Activated CD4-positive, alpha-beta T cell treated with anti-CD3 and anti-CD28 coated beads, Interleukin-2, Interleukin-6, amounts not matched to agents 100 ng/mL and 50 ng/mL, durations not matched to agents 16 hours and 8 hours (primary cell): ENCODE data around the gene LRRC9.
"Not testable (repeated sequence)": the region's sequence is repeated elsewhere in the genome, so short reads cannot be mapped to it uniquely, and the experiment has no call there.

Source experiments
- DNase-seq: peaks from one replicate; pipeline ENCODE4 v3.0.0-alpha.2; 2020

LRRC9 gene

DNA sequence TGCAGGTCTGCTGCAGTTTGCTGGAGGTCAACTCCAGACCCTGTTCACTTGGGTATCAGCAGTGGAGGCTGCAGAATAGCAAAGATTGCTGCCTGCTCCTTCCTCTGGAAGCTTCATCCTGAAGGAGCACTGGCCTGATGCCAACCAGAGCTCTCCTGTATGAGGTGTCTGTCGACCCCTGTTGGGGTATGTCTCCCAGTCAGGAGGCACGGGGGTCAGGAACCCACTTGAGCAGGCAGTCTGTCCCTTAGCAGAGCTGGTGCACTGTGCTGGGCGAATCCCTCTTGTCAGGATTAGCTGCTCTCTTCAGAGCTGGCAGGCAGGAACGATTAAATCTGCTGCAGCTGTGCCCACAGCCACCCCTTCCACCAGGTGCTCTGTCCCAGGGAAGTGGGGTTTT is 37.9 kb downstream of the LRRC9 start:
- DNase-seq, result not testable (repeated sequence)

DNA sequence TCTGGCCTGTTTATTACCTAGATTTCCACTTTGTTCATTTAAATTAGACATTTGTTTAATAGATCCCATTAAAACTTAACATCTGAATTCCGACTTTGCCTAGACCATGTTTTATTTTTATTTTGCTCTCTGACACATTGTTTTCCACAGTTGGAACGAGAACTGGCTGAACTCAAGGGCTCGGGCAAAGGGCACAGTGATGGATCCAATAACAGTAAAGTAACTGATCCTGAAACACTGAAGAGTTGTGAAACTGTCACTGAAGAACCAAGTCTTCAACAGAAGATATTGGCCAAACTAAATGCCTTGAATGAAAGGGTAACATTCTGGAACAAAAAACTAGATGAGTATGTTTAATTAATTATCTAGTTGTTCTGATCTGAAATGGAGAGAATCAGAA is 39.7 kb downstream of the LRRC9 start:
- DNase-seq, result no peak

DNA sequence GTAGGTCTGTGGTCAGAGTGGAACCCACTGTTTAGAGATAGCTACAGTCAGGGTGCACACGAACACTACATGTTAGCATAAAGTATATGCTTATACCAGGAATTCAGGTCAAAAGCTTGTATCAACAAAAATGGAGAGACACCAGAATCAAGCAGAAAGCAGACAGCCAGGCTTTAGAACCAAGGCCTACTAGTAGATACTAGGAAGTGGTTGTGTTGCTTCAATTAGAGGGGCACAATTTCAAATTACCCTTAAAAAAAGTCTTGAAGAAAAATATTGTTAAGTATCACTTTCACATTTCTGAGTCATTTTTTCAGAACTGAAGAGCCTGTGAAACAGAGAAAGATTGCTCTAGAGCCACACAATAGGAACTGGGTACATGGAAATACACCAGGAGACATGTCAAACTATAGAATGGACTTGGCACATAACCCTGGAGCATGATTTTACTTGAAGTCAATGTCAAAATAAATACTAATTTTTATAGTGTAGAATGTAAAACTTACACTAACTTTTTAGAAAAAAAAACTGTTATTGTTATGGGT is 41.6 kb downstream of the LRRC9 start:
- no peak for DNase-seq

DNA sequence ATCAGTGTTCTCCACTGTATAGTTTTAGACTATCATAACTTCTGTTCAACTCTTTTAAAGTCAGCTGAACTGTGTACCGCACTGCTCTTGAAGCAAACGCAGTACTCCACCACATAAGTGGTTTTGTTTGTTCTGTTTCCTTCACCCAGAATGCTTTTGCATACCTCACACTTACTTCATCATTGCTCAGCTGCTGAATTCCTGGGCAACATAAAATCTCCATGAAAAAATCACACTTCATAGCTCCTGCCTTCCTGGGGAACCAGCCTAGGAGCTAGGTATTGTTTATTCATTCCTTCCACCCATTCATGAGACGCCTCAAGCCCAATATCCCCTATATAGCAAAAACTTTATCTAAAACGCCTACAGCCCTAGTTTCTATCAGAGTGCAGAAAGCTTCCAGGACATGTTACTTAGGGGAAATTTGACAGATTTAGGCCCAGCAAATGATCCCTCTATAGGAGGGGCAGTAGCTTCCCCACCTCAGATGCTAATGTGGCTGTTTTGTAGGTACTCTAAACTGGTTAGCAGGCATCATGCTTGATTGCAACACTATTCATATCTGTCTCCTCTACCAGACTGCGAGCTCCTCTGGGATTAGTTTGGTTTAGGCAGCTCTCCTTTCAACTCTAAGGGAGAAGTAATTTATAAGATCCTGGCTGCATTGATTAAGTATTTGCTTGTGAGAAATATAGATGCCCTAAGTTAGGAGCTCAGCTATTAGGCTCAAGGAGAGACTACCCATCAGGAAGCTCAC is 44.5 kb downstream of the LRRC9 start:
- no peak for DNase-seq

DNA sequence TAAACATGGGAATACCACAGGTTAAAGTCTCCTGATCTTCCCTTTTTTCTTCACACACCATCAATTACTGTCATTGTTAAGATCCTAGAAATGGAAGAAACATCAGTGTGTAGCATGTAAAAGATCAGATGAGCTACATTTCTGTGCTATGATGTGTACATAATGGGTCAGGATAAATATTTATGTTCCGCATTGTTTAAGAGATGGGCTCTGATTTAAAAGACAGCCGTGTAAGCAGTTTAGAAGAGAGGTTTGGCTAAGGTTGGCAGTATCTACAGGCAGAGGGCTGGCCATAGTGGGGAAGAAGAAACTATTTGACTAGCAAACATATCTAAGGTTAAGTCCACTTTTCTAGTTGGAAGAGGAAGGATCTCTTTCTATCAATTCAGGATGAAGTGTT is 49.4 kb downstream of the LRRC9 start:
- DNase-seq, result no peak

DNA sequence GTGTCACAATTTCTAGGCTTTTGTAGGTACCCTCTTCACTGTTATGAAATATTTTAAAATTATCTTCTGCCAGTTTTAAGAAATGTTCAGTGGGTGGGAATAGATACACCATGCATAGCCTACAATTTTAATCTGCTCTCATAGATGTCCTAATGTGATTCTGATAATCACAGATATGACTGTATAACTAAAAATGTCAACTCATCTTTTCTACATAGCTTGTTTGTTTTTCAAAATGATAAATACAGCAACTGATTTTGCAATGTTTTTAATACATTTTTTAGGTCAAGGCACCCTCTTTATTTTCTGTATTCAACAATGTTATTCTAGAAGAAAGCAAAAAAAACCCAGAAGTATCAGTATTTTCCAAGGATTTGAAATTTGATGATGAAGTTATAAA is 61.6 kb downstream of the LRRC9 start:
- no peak for DNase-seq

DNA sequence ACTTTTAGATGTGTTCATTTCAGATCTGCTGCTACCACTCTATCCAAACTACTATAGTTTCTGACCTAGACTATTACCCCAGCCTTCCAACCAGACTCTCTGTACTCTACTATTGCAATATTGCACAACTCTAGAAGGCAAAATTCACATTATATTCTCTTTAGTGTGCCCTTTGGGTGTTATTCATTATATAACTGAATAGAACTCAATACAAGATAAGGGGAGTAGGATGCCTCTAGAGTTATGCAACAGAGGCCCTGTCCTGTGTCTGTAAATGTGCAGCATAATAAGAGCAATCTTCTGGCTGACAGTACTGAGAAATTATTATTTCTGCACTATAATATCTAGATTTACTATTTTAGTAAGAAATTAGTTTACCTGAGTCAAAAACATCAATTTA is 63.1 kb downstream of the LRRC9 start:
- no peak for DNase-seq

DNA sequence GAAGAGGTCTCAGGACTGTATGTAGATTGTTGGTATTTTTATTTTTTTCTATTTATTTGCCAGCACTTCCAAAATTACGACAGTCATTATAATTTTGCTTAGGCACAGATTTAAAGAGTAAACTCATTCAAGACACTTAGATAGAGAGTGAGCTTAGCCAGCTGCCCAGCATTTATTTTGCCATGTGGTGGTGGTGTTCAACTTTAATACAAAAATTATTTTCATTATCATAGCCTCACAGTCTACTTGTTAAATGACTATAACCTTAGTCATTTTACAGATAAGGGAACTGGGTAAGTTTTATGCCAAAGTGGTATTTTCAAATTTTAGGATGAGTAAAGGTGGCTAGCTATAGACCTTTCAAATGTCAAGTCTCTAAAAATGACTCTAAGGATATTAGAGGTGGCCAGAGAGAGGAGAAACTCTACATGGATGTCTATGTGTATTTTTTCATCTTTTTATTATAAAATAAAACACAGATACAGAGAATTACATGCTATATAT is 66.7 kb downstream of the LRRC9 start:
- no peak for DNase-seq

DNA sequence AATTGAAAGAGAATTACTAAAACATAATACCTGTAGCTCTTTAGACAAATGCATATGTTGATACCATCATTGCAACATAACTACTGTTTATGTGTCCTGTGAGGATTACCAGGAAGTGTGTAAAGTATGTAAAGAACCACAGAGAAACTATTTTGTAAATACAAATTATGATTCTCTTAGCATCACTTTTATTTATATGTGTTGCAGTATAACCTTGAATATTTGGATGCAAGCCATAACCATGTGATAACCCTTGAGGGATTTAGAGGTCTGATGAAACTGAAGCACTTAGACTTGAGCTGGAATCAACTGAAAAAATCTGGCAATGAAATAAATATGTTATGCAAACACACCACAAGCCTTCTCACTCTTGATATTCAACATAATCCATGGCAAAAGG is 77.5 kb downstream of the LRRC9 start:
- no peak for DNase-seq

DNA sequence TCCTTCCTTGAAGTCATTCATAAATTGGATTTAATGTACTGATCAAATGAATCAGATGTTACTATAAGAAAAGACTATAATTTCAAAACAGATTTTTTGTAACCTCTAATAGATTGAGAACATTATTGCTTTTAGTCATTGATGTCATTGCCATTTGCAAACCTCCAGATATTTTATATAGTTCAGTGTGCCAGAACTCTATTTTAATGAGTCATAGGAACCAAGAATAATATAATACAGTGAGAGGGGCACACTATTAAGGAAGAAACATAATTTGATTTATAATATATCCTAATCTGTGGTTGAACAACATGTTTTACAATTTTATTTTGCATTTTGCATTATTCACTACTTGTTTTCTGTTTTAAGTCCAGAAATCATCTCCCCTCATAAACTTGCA is 78.0 kb downstream of the LRRC9 start:
- DNase-seq, result no peak

DNA sequence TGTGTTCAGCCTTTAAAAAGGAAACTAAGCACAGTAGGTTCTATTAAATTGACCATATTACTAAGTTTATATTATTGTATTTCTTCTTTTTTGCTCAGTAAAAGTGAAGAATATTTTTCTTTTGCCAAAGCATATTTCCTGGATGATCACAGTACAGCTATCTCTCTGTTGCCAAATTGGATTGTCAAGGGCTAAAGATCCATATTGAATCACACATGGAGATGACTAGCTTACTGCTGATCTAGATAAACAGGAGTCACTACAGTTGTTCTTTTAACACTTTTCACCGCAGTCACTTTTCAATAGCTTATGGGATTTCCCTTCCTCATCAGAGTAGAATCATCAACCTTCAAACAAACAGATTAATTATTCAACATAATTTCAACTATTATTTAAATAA is 78.6 kb downstream of the LRRC9 start:
- DNase-seq, result no peak

DNA sequence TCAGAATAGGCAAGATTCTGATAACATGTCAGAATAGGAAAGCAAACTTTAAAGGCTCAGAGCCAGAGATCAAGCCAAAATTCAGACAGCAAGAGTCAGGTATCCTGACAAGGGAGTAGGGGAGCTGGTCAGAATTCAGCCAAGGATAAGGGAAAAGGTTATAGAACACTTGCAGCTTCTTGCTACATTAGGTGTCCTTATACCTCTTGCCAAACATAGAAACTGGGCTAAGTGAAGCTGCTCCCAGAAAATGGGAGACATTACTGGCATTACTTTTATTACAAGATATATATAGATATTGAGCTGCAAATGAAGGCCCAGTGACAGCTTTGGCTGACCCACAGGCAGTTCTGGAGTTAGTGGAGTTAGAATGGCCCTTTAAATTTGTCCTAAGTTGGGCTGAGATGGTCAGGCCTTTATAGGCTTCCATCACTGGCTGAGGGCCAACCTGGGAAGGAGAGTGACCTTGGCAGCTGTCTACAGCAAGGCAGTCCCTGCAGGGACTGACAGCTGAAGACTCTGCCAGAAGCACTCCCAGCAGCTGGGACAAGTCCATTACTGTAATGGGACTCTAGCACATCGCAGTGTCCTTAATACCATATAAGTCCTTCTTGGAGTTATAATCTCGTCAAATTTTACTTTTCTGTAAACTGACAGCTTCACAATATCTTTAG is 83.0 kb downstream of the LRRC9 start:
- DNase-seq, result no peak

DNA sequence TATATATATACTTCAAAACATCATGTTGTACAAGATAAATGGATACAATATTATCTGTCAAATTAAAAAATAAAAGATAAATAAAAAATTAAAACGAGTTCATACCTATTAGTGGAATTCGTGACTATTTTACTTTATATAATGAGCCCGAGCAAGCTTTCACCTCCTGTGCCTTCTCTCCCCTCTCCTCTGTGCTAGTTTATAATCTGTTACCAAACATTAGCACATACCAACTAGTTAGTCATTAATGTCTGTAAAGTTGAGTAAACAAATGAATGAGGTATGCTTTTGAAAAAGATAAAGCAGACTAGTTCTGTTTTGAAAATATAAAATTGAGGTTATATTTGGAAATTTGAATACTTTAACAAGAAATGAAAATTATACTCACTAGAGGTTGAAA is 84.0 kb downstream of the LRRC9 start:
- DNase-seq, result no peak

DNA sequence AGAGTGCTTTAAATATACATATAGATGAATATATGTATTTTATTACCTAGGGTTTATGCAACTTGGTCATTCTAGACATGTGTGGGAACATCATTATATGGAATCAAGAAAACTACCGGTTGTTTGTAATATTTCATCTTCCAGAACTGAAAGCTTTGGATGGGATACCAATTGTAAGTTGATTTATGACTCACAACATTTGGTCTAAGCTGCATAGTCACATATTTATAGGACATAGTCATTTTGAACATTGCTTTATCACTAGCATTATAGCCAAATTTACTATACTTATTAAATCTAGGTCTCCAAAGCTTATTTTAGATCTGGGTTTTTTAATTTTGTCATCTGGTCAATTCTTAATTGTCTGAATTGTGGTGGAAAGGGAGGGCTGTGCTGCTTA is 88.1 kb downstream of the LRRC9 start:
- DNase-seq, result no peak

DNA sequence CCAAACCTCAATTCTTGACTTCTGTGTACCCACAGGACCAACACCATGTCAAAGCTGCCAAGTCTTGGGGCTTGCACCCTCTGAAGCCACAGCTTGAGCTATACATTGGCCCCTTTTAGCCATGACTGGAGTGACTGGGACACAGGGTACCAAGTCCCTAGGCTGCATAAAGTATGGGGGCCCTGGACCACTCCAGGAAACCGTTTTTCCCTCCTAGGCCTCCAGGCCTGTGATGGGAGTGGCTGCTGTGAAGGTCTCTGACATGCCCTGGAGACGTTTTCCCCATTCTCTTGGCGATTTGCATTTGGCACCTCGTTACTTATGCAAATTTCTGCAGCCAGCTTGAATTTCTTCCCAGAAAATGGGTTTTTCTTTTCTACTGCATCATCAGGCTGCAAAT is 90.3 kb downstream of the LRRC9 start:
- not testable (repeated sequence) for DNase-seq

DNA sequence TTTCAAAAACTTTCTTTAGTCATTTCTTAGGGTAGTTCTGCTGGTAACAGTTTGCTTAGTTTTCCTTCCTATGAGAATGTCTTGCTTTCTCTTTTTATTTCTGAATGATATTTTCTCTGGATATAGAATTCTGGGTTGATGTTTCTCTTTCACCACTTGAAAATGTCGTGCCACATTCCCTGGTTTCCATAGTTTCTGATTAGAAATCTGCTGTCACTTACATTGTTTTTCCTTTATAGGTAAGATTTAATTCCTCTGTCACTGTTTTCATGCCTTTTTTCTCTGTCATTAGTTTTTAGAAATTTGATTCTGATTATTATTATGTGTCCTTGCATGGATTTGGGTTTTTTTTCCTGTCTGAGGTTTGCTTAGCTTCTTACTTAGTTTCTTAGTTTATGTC is 94.5 kb downstream of the LRRC9 start:
- DNase-seq, result no peak

DNA sequence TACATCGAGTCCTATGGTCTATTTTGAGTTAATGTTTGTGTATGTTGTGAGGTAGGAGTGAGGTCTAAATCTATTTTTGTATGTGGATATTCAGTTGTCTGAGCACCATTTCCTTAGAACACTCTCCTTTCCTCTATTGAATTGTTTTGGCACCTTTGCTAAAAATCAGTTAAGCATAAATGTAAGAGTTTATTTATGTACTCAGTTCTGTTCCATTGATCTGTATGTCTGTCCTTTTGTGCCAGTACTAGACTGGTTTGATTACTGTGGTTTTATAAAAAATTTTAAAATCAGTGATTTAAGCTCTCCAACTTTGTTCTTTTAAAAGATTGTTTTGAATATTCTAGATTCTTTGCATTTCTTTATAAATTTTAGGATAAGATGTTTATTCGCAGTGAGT is 101.7 kb downstream of the LRRC9 start:
- no peak for DNase-seq

DNA sequence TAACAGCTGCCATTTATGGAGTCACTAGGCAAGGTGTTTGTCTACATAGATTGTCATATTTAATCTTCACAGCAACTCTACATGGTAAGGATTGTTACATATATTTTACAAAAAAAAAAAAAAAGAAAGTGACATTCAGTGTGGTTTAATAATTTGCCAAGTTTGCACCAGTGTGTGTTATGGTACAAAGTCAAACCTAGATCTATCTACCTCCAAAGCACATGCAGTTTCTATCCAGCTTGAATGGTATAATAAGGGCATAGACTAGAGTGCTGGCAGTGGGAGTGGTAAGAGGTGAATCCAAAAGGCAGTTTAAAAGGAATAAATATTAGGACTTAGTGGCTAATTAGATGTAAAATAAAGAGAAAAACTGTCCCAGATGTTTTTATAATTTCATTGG is 105.6 kb downstream of the LRRC9 start:
- DNase-seq, result no peak

DNA sequence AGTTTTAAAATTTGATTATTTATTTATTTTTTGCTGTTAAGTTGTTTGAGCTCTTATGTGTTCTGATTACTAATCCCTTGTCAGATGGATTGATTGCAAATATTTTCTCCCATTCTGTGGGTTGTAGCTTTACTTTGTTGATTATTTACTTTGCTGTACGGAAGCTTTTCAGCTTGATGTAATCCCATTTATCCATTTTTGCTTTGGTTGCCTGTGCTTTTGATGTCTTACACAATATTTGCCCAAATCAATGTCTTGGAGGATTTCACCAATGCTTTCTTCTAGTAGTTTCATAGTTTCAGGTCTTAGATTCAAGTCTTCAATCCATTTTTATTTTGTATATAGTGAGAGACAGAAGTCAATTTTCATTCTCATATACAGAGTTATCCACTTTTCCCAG is 115.2 kb downstream of the LRRC9 start:
- no peak for DNase-seq

DNA sequence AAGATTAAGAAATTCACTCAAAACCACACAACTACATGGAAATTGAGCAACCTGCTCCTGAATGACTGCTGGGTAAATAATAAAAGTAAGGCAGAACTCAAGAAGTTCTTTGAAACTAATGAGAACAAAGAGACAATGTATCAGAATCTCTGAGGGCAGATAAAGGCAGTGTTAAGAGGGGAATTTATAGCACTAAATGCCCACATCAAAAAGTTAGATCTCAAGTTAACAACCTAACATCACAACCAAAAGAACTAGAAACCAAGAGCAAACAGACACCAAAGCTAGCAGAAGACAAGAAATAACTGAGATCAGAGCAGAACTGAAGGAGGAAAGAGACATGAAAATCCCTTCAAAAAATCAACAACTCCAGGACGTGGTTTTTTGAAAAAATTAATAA is 128.0 kb downstream of the LRRC9 start:
- DNase-seq, result not testable (repeated sequence)

DNA sequence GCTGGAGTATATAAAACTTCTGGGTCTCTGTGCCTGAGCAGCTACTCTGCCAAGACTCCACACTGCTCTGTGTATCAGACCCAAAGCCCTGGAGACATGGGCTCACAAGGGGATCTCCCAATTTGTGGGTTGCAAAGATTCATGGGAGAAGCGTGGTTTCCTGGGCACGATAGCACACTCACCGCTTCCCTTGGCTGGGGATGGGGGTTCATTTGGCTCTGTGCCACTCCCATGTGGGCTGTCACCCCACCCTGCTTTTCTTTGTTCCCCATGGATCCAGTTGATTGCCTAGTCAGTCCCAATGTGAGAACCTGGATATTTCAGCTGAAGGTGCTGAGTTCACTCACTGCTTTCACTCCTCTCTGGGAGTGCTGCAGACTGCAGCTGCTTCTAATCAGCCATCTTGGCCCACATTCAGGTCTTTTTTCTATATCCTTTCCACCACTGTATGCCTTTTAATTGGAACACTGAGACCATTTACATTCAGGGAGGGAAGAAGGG is 131.8 kb downstream of the LRRC9 start:
- no peak for DNase-seq

DNA sequence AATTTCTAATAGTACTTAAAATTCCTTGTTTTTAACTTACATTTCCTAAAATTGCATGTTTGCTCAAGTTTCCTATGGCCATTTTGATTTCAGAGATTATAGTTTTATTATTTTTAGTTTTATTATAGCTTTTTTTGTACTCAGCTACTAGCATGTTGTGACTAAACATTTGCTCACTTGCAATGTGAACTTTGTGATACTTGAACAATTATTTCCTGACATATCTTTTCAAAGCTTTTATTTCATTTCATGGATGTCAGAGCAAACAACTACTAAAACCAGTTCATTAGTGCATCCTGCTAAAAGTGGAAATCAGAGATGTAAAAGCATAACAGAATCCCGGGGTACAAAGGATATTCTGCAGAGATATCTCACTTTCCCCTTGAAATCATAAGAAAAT is 138.1 kb downstream of the LRRC9 start:
- DNase-seq, result no peak

DNA sequence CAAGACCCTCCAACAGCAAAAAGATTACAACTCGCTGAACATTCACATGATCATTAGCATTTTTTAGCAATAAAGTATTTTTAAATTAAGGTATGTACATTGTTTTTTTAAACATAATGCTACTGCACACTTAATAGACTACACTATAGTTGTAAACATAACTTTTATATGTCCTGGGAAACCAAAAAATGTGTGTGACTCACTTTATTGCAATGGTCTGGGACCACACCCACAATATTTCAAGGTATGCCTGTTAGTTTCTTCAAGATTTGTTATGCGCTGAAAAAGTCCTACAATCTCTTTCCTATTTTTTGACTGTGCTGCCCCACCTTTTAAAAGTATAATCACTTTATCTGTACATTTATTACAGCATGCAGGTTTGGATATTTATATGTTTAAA is 141.4 kb downstream of the LRRC9 start:
- DNase-seq, result no peak

DNA sequence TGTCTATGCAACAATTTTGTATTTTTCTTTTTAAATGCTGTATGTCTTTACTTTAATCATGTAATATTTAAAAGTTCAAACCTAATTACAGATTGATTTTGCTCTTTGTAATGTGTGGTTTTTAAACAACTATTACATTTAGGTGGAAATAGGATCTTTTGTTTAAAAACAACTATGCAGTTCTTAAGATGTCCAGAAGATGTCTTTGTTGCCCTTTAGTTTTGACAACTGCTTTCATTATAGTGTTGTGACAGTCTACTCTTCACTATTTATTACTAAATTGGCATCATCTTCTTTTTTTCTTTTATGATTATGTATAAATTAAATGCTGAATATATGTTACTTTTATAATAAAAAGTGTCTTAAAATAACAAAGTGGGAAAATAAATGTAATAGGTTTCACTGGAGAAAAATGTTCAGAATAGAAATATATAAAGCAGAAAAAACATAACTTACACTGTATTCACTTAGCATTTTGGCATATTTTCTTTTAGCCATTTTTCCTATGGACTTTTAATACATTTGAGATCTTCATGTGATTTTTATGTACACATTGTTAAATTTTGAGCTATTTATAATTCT is 144.6 kb downstream of the LRRC9 start:
- peak; percentile 19 for DNase-seq
